K562 (cell line): ENCODE results near the gene XPR1. TPM values are rescaled to one million over a fixed set of nuclear protein-coding genes. Genes with fewer than 3 reads are reported as not detected.

Source experiments
- CBX1 ChIP-seq: sonication (generic); IDR thresholded peaks from 2 replicates; pipeline ENCODE4 v1.6.1; 2016; ENCODE audit warnings: antibody characterized with exemption, low read depth, mild to moderate bottlenecking
- CEBPG ChIP-seq, 3 experiments: fragments of 200-800 bp in 1 of 3; sonication (Bioruptor generic) in 1 of 3; sonication (generic) in 1 of 3; formaldehyde crosslinking in 1 of 3; IDR thresholded peaks in 2 of 3; conservative IDR thresholded peaks in 1 of 3; 2 replicates each; pipeline versions ENCODE4 v1.6.1 to v1.8.0; 2016 to 2022; ENCODE audit warnings: missing compliant biosample characterization in 2 of 3, missing genetic modification characterization in 2 of 3, mild to moderate bottlenecking in 1 of 3, missing genetic modification reagents in 1 of 3
- GABPB1 ChIP-seq: sonication (generic); formaldehyde crosslinking; IDR thresholded peaks from 2 replicates; pipeline ENCODE4 v1.8.0; 2022; ENCODE audit warnings: mild to moderate bottlenecking, missing genetic modification reagents
- GATAD2A ChIP-seq: fragments of 450-650 bp; IDR thresholded peaks from 2 replicates; pipeline ENCODE4 v1.6.1; 2017
- TEAD4 ChIP-seq, 2 experiments: sonication (generic) in 1 of 2; formaldehyde crosslinking in 1 of 2; IDR thresholded peaks; 2 replicates each; pipeline versions ENCODE4 v1.6.1 to v1.8.0; 2012 to 2022; ENCODE audit warnings: borderline replicate concordance in 1 of 2, inconsistent platforms in 1 of 2, low read length in 1 of 2, mild to moderate bottlenecking in 1 of 2, missing genetic modification reagents in 1 of 2
- UBTF ChIP-seq, 2 experiments: IDR thresholded peaks; 2 replicates each; pipeline ENCODE4 v1.6.1; 2012; ENCODE audit warnings: improper control_type of control experiment in 2 of 2, low read depth in 2 of 2, low read length in 2 of 2, borderline replicate concordance in 1 of 2
- ZBTB40 ChIP-seq, 2 experiments: fragments of 450-650 bp in 1 of 2; sonication (generic) in 1 of 2; formaldehyde crosslinking in 1 of 2; IDR thresholded peaks; 2 replicates each; pipeline versions ENCODE4 v1.7.1 to v1.9.0; 2016 to 2022; ENCODE audit warnings: inconsistent platforms in 1 of 2, mild to moderate bottlenecking in 1 of 2, missing genetic modification reagents in 1 of 2
- ZNF146 ChIP-seq: IDR thresholded peaks from one replicate; pipeline ENCODE4 v1.6.1; 2018; ENCODE audit warnings: missing compliant biosample characterization; ENCODE audit not compliant: unreplicated experiment
- ZNF592 ChIP-seq: fragments of 450-650 bp; IDR thresholded peaks from 2 replicates; pipeline ENCODE4 v1.6.1; 2017; ENCODE audit warnings: antibody characterized with exemption, mild to moderate bottlenecking
- ZNF785 ChIP-seq: fragments of 250-450 bp; sonication (Bioruptor Pico); IDR thresholded peaks from 2 replicates; pipeline ENCODE4 v1.4.0; 2020; ENCODE audit warnings: mild to moderate bottlenecking
- polyA plus RNA-seq, 8 experiments: library from polyadenylated mRNA; depleted of rRNA in 4 of 8; stranded (reverse) in 5 of 8; unstranded in 3 of 8; fragments of >200 nt; fragmentation: Nextera tagmentation in 2 of 8; fragmentation: Illumina TruSeq in 1 of 8; extraction: Ambion mirVana in 2 of 8; extraction: Trizol in 1 of 8; gene quantifications; 2 replicates each; pipeline versions ENCODE4 v1.2.1 to v1.2.3, GENCODE V29; 2011 to 2014; ENCODE audit warnings: inconsistent platforms in 1 of 8, missing spikeins in 1 of 8
- total RNA-seq, 7 experiments: library from RNA; depleted of rRNA in 6 of 7; stranded (reverse); fragments of >200 nt in 6 of 7; fragmentation: Illumina TruSeq in 2 of 7; extraction: Trizol in 2 of 7; gene quantifications; 2 replicates each; pipeline versions ENCODE4 v1.2.1 to v1.2.3, GENCODE V29; 2011 to 2021; ENCODE audit warnings: low replicate concordance in 1 of 7

Gene XPR1
- total and polyA plus RNA-seq, 9 of the 15 experiments (the other 6 are each of a cell fraction or from before 2014, with no cell fraction given), result 3.0 to 66.2 (median 38.6) TPM

GRCh38 chr1:180610556-180611015 lies 21.2 kb upstream of the XPR1 start (continued):
- TF ChIP-seq ZBTB40 (IDR thresholded peaks at IDR 0.05) (no peak), ZBTB40 (CRISPR knock-in tag; IDR thresholded peaks at IDR 0.05) (no peak), TEAD4 (IDR thresholded peaks at IDR 0.05; ENCODE audit: low read length) (peak; percentile 96), TEAD4 (CRISPR knock-in tag; IDR thresholded peaks at IDR 0.05; ENCODE audit: borderline replicate concordance) (no peak), ZNF592 (no peak), UBTF (IDR thresholded peaks at IDR 0.05; ENCODE audit: borderline replicate concordance in 1 of 2, low read depth in 2 of 2, low read length in 2 of 2) (no peak), CBX1 (no peak), ZNF785 (CRISPR knock-in tag) (no peak), CEBPG (CRISPR knock-in tag; IDR thresholded peaks at IDR 0.05) (0 out of 2 replicates have a peak, but pooled peaks have one; percentile 25), CEBPG (tag; conservative IDR thresholded peaks at IDR 0.05 in 1 of 2, IDR thresholded peaks at IDR 0.05 in 1 of 2) (no peak), GATAD2A (peak; percentile 81; the same call in 1 of the 2 replicates), ZNF146 (CRISPR knock-in tag) (no peak), GABPB1 (CRISPR knock-in tag) (no peak)
